Stimulated activated CD4-positive, alpha-beta T cell treated with anti-CD3 and anti-CD28 coated beads, Interleukin-1b, Interleukin-23, amount 100 ng/mL, for 48 hours (primary cell): ENCODE results near the gene NMNAT2.

Source experiments
- DNase-seq: peaks from one replicate; pipeline ENCODE4 v3.0.0-alpha.2; 2020

NMNAT2 gene

DNA sequence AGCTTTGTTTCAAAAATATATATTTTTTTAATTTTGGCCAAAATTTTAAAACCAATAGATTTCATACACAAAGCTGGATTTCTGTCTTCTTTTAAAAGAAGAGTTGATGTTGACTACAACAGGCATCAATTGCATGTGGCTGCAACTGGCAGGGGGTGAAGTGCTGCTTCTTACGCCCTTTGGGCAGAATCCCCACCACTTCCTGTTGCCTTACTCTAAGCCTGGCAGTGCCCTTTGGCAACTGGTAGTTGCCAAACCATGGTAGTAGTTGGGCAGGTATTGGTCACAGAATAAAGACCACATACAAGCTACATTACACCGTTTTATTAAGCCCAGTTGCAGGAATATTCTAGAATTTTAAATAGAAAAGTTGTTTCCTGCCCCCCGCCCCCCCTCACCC is 215.1 kb downstream of the NMNAT2 start:
- DNase-seq = no peak

DNA sequence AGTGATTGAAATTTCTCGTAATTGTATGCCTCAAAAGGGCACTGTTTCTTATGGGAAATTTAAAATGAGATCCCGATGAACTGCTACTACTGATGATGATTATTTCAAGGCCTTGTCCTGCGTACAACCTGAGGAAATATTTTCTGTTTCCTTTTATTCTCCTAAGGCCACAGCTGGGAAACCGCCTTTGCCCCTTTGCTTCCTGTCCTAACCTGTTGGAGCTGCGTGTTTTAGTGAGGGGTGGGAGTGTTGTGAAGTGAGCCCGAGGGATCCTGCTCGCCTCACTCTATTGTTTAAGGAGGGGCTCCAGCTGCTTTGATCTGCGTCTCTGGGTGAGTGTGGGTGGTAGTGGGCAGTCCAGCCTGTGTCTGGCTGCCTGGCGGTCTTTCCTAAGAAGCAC is 217.7 kb downstream of the NMNAT2 start:
- DNase-seq = no peak

DNA sequence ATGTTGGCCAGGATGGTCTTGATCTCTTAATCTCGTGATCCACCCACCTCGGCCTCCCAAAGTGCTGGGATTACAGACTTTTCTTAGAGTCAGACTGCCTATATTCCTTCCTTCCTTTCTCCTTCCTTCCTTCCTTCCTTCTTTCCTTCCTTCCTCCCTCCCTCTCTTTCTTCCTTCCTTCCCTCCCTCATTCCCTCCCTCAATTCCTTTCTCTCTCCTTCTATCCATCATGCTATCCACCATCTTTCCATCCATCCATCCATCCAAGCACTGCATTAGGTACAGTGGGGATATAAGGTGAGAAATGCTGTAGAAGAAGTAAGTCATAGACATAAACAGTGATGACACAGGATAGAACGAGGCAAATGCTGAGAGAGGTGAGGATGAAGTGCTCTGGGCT is 218.9 kb downstream of the NMNAT2 start:
- DNase-seq = no peak

DNA sequence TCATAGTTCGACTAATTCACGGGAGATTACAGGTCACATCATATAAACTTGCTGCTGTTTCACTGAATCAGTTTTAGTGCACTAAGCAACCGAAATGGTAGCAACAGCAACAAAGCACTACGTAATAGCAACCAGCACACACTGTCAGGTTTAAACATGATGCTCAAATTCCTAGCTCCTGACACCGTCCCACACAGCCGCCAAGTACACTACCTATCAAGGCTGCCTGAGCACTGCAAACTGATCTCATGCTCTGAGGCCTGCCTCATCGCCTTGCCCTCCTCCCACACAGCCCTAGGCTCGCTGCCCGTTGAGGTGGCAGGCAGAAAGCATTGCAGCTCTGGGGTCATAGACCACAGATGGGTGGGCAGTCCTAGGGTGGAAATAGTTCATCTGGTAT is 219.7 kb downstream of the NMNAT2 start:
- no peak for DNase-seq
